ENCODE measurements around the gene MYLIP.

Gene MYLIP

DNA sequence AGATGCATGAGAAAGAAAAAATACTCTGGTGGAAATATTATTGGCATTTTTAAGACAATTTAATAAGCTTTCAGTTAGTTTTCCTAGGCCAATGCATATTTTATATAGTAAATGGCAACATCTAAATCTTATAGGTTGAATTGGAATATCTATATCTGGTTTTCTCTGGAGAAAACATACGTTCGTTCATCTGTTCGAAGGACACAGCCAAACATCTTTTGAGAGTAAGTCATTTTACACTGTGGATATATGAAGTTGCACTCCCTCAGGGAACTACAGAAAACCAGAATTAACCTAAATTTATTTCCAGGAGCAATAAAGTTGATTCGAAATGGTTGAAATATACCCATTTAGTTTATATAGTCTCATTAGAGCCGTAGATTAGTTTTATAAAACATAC is 49.0 kb downstream of the MYLIP start:
- DNase-seq: no peak

DNA sequence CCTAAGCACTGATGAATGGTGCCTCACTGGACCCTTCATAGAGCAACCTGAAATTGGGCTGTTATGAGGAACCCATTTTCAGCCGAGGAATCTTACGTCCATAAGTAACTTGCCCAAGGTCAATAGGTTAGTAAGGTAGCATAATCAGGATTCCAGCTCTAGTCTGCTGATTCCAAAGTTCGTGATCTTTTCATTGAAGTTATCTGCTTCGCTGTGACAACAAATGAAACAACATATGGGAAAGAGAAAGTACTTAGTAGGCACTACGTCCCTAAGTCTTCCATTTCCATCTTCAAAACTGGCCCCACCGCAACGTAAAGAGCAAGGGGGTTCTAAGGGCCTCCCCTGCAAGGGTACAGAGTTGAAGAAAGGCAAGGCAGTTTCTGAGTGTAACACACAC is 49.5 kb downstream of the MYLIP start:
- DNase-seq: no peak

DNA sequence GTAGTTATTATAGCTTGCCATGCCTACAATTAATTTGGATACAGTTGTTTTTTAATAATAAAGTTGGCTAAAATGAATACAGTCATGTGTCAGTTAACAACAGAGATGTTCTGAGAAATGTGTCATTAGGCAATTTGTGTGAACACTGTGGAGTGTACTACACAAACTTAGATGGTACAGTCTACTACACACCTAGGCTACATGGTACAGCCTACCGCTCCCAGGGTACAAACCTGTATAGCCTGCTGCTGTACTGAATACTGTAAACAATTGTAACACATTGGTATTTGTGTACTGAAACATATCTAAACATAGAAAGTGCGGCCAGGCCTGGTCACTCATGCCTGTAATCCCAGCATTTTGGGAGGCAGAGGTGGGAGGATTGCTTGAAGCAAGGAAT is 50.2 kb downstream of the MYLIP start:
- no peak for DNase-seq

DNA sequence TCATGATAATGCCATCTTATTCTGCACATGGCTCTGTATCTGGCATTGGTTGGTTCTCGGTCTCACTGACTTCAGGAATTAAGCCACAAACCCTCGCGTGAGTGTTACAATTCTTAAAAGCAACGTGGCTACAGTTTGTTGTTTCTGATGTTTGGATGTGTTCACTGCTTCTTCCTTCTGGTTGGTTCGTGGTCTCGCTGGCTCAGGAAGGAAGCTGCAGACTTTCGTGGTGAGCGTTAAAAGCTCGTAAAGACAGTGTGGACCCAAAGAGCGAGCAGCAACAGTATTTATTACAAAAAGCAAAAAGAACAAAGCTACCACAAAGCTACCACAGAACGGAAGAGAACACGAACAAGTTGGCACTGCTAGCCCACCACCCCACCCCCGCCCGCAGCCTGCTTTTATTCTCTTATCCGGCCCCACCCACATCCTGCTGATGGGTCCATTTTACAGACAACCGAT is 51.1 kb downstream of the MYLIP start:
- DNase-seq: peak; percentile 23

DNA sequence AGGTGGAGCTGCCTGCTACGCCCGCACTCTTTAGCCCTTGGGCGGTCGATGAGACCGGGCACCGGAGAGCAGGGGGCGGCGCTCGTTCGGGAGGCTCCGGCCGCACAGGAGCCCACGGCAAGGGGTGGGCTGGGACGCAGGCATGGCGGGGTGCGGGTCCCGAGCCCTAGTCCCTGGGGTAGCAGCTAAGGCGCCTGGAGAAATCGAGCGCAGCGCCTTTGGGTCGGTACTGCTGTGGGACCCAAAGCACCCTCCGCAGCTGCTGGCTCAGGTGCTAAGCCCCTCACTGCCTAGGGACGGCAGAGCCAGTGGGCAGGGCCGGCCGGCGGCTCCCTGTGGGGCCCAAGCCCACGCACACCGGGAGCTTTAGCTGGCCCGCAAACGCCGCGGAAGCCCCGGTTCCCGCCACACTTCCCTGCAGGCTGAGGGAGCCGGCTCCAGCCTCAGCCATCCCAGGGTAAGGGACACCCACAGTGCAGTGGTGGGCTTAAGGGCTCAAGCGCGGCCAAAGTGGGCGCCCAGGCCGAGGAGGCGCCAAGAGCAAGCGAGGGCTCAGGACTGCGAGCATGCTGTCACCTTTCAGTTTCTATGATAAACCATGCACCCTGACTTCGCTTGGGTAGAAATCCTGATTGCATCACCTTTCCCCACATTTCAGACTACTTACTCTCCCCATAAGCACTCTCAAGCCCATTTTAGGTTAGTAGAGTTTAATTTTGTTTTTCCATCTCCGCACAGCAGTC is 52.0 kb downstream of the MYLIP start:
- no peak for DNase-seq

DNA sequence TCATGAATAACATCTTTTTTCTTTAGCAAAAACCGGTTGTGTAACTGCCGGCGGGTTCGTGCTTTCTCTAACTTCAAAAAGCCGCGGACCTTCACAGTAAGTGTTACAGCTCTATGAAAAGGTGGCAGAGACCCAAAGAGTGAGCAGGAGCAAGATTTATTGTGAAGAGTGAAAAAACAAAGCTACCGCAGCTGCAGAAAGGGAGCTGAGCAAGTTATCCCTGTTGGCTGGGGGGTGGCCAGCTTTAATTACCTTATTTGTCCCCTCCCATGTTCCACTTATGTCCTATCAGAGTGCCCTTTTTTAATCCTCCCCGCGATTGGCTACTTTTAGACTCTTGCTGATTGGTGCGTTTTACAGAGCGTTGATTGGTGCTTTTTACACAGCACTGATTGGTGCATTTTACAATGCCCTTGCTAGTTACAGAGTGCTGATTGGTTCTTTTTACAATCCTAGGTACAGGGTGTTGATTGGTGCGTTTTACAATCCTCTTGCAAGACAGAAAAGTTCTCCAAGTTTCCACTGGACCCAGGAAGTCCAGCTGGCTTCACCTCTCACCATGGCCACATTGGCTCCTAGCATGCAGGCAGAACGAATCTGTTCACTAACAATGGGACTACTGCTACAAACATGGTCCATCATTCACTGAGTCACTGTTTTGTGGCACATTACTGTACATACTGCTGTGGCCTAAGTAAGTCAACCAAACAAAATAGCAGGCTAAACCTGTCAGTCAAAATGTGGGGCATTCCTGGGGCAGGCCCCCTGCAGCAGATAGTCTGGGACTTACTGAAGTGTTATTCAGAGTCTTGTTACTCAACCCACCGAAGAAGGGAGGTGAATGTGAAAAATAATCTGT is 52.8 kb downstream of the MYLIP start:
- no peak for DNase-seq

DNA sequence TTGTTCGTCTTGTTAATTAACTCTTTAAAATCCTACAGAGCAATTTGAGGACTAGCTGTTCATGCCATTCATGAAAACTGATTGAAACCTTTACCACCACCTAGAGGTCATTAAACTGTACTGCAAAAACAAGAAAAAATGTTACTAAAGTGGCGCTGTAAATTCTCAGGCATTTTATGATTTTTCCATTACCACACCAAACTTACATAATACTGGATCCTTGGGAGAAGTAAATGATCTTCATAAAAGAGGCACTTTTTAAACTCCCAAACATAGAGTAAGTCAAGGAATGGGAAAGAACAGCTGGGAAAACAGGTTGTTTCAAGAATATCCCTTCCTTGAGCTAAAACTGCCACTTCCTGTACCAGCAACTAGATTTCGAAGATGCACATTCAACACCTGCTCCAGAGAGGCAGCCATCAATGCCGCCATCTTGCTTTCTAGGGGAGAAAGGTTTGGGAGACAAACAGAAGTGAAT is 54.3 kb downstream of the MYLIP start:
- no peak for DNase-seq

DNA sequence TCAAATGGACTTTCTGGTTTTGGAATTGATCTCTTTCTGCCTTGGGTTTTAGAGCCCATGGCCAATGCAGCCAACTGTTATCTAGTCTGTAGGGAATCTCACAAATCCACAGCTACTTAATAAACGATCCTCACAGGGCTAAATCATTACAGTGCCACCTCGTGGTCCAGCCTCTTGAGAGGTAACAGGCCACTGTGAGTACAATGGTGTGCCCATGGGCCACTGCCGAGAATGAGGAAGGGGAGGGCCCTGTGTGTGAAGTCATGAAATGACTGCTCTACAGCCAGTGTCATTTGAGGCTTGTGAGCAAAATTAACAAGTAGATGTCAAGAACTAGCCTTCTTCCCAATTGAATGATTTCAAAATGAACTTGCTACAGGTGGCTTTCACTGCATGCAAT is 55.2 kb downstream of the MYLIP start:
- no peak for DNase-seq

DNA sequence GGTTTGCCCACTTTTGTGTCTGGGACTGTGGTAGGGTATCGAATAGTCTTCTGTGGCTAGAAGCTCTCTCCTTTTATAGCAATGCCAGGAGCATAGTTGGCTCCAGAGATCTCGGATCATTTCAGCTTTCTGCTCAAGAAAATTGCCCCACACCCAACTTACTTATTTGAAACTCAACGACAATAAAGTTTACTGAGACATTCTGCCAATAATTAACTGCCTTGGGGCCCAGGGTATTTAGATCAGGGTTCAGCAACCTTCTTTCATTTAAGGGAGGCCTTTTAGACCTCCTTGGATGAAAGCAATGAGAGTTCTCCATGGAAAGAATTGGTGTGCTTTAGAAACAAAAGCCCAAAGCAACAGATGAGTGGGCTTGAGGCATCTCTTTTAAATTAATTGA is 55.7 kb downstream of the MYLIP start:
- DNase-seq: no peak

DNA sequence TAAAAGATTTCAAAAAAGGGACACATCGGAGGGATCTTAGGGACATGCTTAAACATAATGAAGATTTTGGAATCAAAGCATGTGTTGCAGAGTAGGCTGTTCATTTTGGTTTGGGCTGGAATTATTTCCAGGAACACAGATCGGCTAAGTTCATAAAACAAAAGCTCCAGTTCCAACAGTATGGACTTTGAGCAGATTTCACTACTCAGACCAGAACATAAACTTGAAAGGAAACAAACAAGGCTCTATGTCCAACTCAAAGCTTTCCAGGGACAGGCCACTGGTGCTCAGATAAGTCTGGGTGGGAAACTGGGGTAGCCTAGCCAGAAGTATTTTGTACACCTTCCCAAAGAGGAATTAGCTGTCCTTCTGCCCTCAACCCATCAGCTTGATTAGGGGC is 58.3 kb downstream of the MYLIP start:
- no peak for DNase-seq

DNA sequence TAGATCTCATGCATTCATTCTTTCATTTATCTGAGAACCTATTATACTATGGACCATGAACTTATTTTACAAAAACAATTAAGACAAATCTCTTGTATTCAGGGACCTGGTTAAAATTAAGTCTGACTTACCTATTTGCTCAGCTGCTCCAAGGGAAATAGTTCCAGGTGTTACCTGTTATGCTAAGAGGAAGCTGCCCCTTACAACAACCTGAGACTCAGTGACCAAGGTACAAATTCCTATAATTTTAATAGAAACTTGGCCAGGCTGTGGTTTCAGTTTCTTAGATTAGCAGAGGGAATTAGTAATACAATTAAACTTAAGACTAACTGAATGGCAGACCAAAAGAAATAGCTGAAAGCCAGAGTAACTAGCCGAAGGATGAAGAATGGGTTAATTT is 61.3 kb downstream of the MYLIP start:
- no peak for DNase-seq

DNA sequence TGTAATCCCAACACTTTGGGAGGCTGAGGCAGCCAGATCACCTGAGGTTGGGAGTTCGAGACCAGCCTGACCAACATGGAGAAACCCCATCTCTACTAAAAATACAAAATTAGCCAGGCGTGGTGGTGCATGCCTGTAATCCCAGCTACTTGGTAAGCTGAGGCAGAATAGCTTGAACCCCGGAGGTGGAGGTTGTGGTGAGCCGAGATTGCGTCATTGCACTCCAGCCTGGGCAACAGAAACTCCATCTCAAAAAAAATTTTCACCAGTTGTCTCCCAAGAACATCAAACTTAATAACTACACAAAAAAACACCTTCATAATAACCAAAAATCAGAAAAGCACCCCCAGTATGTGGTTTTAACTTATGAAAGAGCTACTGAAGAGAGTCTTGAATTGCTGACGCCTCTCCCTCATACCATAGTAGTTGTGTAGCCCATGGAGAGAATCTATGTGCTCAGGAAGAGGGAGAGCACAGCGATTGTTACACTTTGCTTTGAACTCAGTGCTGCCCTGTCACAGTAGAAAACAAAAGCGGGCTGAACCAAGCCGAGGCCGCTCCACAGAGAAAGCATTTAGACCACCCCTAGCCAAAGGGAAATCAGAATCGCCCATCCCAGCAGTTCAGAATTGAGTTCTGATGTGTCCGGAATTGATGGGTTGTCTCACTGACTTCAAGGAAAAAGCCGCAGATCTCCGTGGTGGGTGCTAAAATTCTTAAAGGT is 67.5 kb downstream of the MYLIP start:
- no peak for DNase-seq

DNA sequence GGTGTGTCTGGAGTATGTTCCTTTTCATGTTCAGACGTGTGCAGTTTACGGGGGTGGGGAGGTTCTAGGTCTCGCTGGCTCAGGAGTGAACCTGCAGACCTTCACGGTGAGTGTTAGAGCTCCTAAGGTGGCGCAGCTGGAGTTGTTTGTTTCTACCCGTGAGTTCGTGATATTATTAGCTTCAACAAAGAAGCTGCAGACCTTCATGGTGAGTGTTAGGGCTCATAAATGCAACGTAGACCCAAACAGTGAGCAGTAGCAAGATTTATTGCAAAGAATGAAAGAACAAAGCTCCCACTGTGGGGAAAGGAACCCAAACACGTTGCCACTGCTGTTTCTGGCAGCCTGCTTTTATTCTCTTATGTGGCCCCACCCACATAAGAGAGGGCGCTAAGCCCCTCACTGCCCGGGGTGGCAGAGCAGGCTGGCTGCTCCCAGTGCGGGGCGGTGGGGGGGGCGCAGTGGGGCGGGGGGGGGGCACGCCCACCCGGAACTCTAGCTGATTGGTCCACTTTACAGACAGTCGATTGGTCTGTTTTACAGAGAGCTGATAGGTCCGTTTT is 68.2 kb downstream of the MYLIP start:
- no peak for DNase-seq

All from activated CD8-positive, alpha-beta memory T cell treated with anti-CD3 and anti-CD28 coated beads, Interleukin-2, amount 50 U/mL, for 4 hours (primary cell).